Gastroesophageal sphincter (tissue), 3 donors: ENCODE measurements around the gene SLC49A3.

ENCODE experiments used
- CTCF ChIP-seq, 4 experiments: fragments of 200-600 bp in 2 of 4; fragments of 450-650 bp in 2 of 4; sonication (generic) in 1 of 4; IDR thresholded peaks; one replicate each; pipeline ENCODE4 v1.5.1; 2017 to 2019; ENCODE audit warnings: antibody characterized with exemption in 4 of 4, mild to moderate bottlenecking in 2 of 4, moderate library complexity in 2 of 4
- EP300 ChIP-seq: sonication (generic); formaldehyde crosslinking; IDR thresholded peaks from one replicate; pipeline ENCODE4 v1.6.1; 2017; ENCODE audit warnings: antibody characterized with exemption, mild to moderate bottlenecking
- POLR2A ChIP-seq, 2 donors: fragments of 450-650 bp; IDR thresholded peaks; one replicate each; pipeline ENCODE4 v1.6.1; 2017; ENCODE audit warnings: antibody characterized with exemption in 2 of 2, mild to moderate bottlenecking in 2 of 2, moderate library complexity in 1 of 2
- POLR2AphosphoS5 ChIP-seq: sonication (generic); formaldehyde crosslinking; IDR thresholded peaks from one replicate; pipeline ENCODE4 v1.6.1; 2017; ENCODE audit warnings: antibody characterized with exemption

GRCh38 chr4:717601-718320 is 28.8 kb upstream of the SLC49A3 start:
- TF ChIP-seq CTCF (IDR thresholded peaks at IDR 0.05) = no peak
- no peak for TF ChIP-seq POLR2A (IDR thresholded peaks at IDR 0.05)
- no peak for TF ChIP-seq POLR2AphosphoS5
- no peak for TF ChIP-seq EP300
